Activated B cell treated with CpG ODN at 0.5 μM for 24 hours (primary cell): ENCODE measurements around the gene ZC3H13. TPM values are rescaled to one million over a fixed set of nuclear protein-coding genes. Genes with fewer than 3 reads are reported as not detected.

Experiments used
- ATAC-seq: fragments of 200-7000 bp; cut with Tn5 transposase; one replicate; pipeline ENCODE4 v1.10.0; 2021; ENCODE audit warnings: low read depth, mild to moderate bottlenecking, moderate library complexity
- CTCF ChIA-PET: fragments of 350-600 bp; sonication (Branson Sonifier 250); formaldehyde crosslinking; loops from one replicate; lab custom pipeline; 2021; ENCODE audit warnings: antibody characterized with exemption; lab: Charles Lee
- POLR2A ChIA-PET: fragments of 350-600 bp; sonication (Branson Sonifier 250); formaldehyde crosslinking; loops from one replicate; lab custom pipeline; 2021; ENCODE audit warnings: antibody characterized with exemption; lab: Charles Lee
- DNase-seq: peaks from one replicate; pipeline ENCODE4 v3.0.0; 2022
- H3K27ac Mint-ChIP-seq: one replicate; pipeline ENCODE4 v1.8.0; 2020; ENCODE audit warnings: mixed read lengths
- H3K27me3 Mint-ChIP-seq: one replicate; pipeline ENCODE4 v1.8.0; 2021; ENCODE audit warnings: mixed read lengths
- H3K36me3 Mint-ChIP-seq: one replicate; pipeline ENCODE4 v1.8.0; 2021; ENCODE audit warnings: low read depth, mixed read lengths
- H3K4me1 Mint-ChIP-seq: one replicate; pipeline ENCODE4 v1.8.0; 2021; ENCODE audit warnings: mixed read lengths
- H3K4me3 Mint-ChIP-seq: one replicate; pipeline ENCODE4 v1.8.0; 2020; ENCODE audit warnings: mild to moderate bottlenecking, mixed read lengths
- H3K9me3 Mint-ChIP-seq: one replicate; pipeline ENCODE4 v1.8.0; 2020; ENCODE audit warnings: mixed read lengths
- CTCF ChIP-seq: fragments of 200-600 bp; IDR thresholded peaks from one replicate; pipeline ENCODE4 v1.8.0; 2022; ENCODE audit warnings: antibody characterized with exemption, mild to moderate bottlenecking
- intact Hi-C: fragments of 100-400 bp; cut with micrococcal nuclease; formaldehyde crosslinking; loops from one replicate; pipeline ENCODE4 v1.15.1; 2024
- total RNA-seq: library from RNA; stranded (reverse); gene quantifications from 2 replicates; pipeline ENCODE4 v1.2.3, GENCODE V29; 2022

The ZC3H13 gene
- total RNA-seq, 1 donor from 2014 or later: 48.7 TPM

GRCh38 chr13:46079770-46080169 lies 27.2 kb upstream of the ZC3H13 start:
- H3K4me3 Mint-ChIP-seq: no peak overlapping the region
- ChIA-PET POLR2A (no interaction called here), CTCF (no interaction called here)
- H3K9me3 Mint-ChIP-seq: peaks cover 2% of the 10 kb centered on the region
- no peak for TF ChIP-seq CTCF
- DNase-seq (no peak), ATAC-seq (no peak)
- no peak overlapping the region for H3K27ac Mint-ChIP-seq
- no peaks in the 10 kb centered on the region for H3K4me1 Mint-ChIP-seq
- no peaks in the 10 kb centered on the region for H3K36me3 Mint-ChIP-seq
- H3K27me3 Mint-ChIP-seq: no peaks in the 10 kb centered on the region
- intact Hi-C loops: no loop called here

- POLR2A ChIA-PET: no interaction called here
- intact Hi-C loops: no loop called here
- no peak for DNase-seq
Observed at GRCh38 chr13:46077265-46077664, 24.7 kb upstream of the ZC3H13 start.

GRCh38 chr13:46076827-46077226 lies 24.3 kb upstream of the ZC3H13 start:
- Mint-ChIP-seq H3K4me3 (no peak overlapping the region), H3K27ac (no peak overlapping the region), H3K4me1 (peaks cover 2% of the 10 kb centered on the region), H3K36me3 (no peaks in the 10 kb centered on the region), H3K27me3 (peaks cover 3% of the 10 kb centered on the region), H3K9me3 (peaks cover 2% of the 10 kb centered on the region)
- CTCF ChIA-PET: no interaction called here
- TF ChIP-seq CTCF: no peak
- DNase-seq: no peak
- intact Hi-C loops: no loop called here
- ATAC-seq: no peak
- POLR2A ChIA-PET: no interaction called here

More at GRCh38 chr13:46077265-46077664, 24.7 kb upstream of the ZC3H13 start:
- Mint-ChIP-seq H3K27me3 (peaks cover 3% of the 10 kb centered on the region), H3K27ac (no peak overlapping the region), H3K36me3 (no peaks in the 10 kb centered on the region), H3K9me3 (peaks cover 2% of the 10 kb centered on the region), H3K4me3 (no peak overlapping the region), H3K4me1 (no peaks in the 10 kb centered on the region)
- CTCF ChIA-PET: no interaction called here
- no peak for TF ChIP-seq CTCF
- ATAC-seq: no peak

GRCh38 chr13:46075811-46076210 lies 23.3 kb upstream of the ZC3H13 start:
- no peak for TF ChIP-seq CTCF
- H3K36me3 Mint-ChIP-seq: no peaks in the 10 kb centered on the region
- no peak overlapping the region for H3K4me3 Mint-ChIP-seq
- no peak for ATAC-seq
- no peak overlapping the region for H3K27ac Mint-ChIP-seq
- no peak for DNase-seq
- intact Hi-C loops: no loop called here
- CTCF ChIA-PET: no interaction called here
- POLR2A ChIA-PET: no interaction called here
- peaks cover 6% of the 10 kb centered on the region for H3K4me1 Mint-ChIP-seq
- H3K9me3 Mint-ChIP-seq: peaks cover 2% of the 10 kb centered on the region
- H3K27me3 Mint-ChIP-seq: peaks cover 3% of the 10 kb centered on the region

GRCh38 chr13:46071590-46072249 lies 19.2 kb upstream of the ZC3H13 start:
- H3K9me3 Mint-ChIP-seq: peaks cover under 1% of the 10 kb centered on the region

More at GRCh38 chr13:46071590-46072249, 19.2 kb upstream of the ZC3H13 start:
- Mint-ChIP-seq H3K27ac (no peak overlapping the region), H3K4me3 (no peak overlapping the region), H3K4me1 (peaks cover 6% of the 10 kb centered on the region), H3K27me3 (peaks cover 3% of the 10 kb centered on the region), H3K36me3 (no peaks in the 10 kb centered on the region)
- no peak for TF ChIP-seq CTCF
- DNase-seq: no peak
- ATAC-seq: peak; percentile 34
- CTCF ChIA-PET: no interaction called here
- intact Hi-C loops: loop anchor here (1.0 kb wide), 1 partner anchor 218 kb away; no protein-coding TSS in a partner anchor
- POLR2A ChIA-PET: no interaction called here
